D721Med (cell line): ENCODE data around the gene GNG12.

Experiments used
- DNase-seq: peaks from one replicate; pipeline ENCODE4 v3.0.0; 2011; ENCODE audit warnings: low spot score; ENCODE audit not compliant: insufficient read length
- FAIRE-seq: peaks from 2 replicates; lab custom pipeline; 2011; peaks lifted over from hg19 to GRCh38; lab: Jason Lieb, UNC
- CTCF ChIP-seq: IDR thresholded peaks from 2 replicates; pipeline ENCODE4 v1.5.1; 2012; ENCODE audit warnings: mild to moderate bottlenecking, control low read depth; ENCODE audit not compliant: insufficient read depth; ENCODE audit errors: missing control alignments

The GNG12 gene

DNA sequence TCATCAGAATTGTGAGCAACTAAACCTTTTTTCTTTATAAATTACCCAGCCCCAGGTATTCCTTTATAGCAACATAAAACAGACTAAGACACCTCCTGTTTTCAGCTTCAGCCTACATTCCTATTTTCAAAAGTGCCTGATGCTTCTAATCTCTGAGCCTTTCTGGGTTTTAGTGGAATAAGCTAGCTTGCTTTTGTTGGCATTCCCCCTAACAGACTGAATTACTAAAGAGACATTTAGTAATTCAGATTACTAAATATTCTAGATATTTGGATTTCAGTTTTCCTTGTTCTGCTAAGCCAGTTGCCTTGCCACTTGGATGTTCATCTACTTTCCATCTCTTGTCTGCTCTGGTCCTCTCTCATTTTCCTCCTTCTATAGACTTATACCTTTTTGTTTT lies 10.5 kb upstream of the GNG12 start:
- TF ChIP-seq CTCF = no peak
- no peak for FAIRE-seq
- no peak for DNase-seq

- FAIRE-seq (no peak), DNase-seq (no peak)
- TF ChIP-seq CTCF = no peak
Measured at GRCh38 chr1:67843331-67843730, 10.1 kb upstream of the GNG12 start.

- TF ChIP-seq CTCF = no peak
- FAIRE-seq = no peak
- no peak for DNase-seq
Measured at GRCh38 chr1:67840449-67840848, 7.2 kb upstream of the GNG12 start.

- no peak for DNase-seq
- FAIRE-seq = no peak
- TF ChIP-seq CTCF = no peak
Measured at GRCh38 chr1:67839826-67840225, 6.6 kb upstream of the GNG12 start.

GRCh38 chr1:67838180-67838910 lies 5.1 kb upstream of the GNG12 start:
- FAIRE-seq = no peak
- DNase-seq = no peak
- TF ChIP-seq CTCF = no peak

DNA sequence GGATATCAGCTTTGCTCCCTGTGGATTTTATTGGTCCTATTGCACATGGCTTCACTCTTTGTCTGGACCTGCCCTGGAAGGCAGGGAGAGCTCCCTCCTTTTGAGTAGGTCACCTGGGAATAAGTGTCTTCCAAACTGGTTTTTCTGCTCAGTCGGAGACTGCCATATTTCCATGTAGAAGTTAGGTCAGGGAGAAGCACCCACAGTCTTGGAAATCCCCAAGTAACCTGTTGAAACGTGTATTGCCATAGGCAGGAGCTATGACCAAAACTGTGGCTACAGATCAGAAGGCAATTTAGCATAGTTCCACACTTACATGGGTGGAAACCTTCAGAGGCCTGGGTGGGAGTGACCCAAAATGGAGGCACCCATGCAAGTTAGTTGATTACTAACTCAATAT lies 3.5 kb upstream of the GNG12 start:
- no peak for FAIRE-seq
- TF ChIP-seq CTCF = no peak
- DNase-seq = no peak

DNA sequence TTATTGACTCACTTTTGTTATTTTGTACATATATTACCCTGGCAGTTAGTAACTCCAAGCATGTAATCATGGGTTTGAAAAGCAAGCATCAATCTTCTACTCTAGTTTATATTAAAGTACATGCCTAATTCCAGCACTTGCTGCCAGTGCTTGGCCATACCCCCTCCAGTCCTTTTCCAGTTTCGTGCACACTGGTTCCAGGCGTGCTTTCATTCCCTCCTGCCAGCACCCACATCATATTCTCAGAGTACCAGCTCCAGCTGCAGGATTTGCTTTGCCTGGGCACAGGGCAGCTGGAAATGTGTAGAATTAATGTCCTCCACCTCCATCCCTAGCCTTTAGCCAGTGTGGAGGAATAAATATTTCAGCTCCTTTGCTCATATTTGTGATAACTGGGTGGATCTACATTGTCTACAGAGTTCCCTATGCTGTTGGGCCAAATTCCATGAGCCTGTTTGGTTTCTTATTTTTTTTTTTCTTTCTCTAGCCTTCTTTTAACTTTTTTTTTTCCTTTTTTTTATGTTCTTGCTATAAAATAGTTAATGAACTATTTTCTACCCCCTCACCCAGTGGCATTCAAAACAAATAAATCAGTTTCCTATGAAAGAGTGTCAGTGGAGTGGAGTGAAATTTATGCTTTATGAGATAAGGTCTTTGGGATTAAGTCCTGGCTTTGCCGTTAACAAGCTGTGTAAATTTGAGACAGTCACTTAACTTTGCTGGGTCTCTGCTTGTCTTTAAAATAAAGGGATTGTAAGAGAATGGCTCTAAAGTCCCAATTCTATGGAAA lies 2.6 kb upstream of the GNG12 start:
- DNase-seq (no peak), FAIRE-seq (no peak)
- TF ChIP-seq CTCF = no peak
